HG02885 (cell line): ENCODE measurements around the gene ZNF415.
"Not testable (repeated sequence)": the region's sequence is repeated elsewhere in the genome, so short reads cannot be mapped to it uniquely, and the experiment has no call there.

ENCODE experiments used
- ATAC-seq: cut with Tn5 transposase; IDR thresholded peaks from one replicate; pipeline ENCODE4 v1.9.1; 2021; ENCODE audit warnings: mild to moderate bottlenecking; ENCODE audit not compliant: unreplicated experiment, poor library complexity

Gene ZNF415

DNA sequence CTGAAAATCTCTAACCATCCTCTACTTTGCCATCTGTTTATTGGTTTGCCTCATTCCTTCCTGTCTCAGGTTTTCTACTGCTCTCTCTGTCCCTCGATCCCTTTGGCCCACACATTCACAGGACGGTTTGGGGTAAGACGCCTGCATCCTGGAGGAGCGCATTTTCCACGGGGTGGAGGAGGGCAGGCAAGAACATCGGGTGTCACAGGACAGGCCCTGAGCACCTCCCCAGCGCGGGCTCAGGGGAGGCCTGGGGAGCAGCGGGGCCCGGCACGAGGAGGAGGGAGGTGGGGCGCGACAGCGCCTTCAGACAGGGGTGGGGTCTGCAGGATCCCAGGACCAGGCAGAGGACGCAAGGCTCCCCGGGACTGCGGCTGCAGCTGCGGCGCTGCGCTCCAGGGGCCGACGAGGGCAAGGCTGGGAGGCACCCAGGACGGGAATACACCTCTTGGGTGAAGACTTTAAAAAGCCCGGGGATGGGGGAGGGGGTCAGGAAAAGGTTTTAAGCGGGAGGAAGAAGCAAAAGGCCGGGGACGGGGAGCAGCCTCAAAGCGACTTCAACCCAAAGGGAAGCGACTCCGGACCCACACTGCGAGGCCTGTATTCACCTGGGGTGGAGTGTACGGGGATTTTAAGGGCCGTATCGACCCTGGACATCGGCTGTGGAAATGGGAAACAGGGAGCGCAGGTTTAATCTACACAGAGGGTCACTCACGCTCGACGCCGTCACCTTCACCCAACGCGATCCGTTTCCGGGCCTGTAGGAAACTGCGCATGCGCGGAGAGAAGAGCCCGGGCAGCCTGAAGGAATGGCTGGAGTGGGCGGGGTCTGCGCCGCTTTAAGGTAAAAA, at the start of gene ZNF415:
TSS of gene ZNF415 (minus strand) at position 770 of the 851 bp plus-strand sequence. CDS start 10,234 bp downstream, outside the sequence.
- ATAC-seq: no peak

DNA sequence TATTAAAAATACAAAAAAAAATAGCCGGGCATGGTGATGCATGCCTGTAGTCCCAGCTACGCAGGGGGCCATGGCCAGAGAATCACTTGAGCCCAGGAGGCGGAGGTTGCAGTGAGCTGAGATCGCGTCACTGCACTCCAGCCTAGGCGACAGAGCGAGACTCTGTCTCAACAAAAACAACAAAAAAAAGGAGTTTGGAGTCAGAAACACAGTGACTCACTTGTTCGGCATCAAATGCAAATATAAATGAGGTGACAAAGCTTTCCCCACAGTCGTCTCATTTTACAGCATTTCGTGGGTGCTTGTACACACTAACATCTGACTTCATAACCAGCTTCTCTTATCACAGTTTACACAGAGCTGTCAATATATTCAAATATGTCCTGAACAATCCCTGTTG, 49.5 kb upstream of the ZNF415 start:
- no peak for ATAC-seq

DNA sequence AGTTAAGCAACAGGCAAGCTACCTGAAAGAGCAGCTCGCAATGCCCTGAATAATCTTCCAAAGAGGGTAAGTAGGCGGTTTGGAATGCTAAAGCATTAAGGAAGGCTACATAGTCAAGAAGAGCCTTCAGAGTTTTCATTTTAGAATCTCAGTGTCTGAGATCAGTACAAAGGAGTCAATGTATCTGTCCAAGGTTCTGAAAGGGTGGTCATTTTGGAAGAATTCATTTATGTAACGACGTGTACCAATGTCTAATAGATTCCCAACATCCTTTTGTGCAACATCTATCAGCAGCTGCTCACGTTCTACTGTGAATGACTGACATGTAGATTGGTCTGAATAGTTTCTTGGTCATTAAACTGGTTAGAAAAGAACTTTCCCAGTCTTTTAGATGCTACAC, 45.3 kb upstream of the ZNF415 start:
- ATAC-seq: no peak

DNA sequence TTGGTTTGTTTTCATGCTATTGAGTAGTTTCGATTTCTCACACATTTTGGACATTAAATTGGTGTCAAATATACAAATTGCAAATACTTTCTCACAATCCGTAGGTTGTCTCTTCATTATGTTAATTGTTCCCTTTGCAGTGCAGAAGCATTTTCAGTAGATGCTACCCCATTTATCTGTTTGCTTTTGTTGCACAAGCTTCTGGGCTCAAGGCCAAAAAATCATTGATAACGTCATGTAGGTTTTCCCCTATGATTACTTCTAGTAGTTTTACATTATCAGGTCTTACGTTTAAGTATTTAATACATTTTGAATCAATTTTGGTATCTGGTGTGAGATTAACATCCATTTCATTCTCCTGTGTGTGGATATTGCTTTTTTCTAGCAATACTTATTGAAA, 40.2 kb upstream of the ZNF415 start:
- no peak for ATAC-seq

DNA sequence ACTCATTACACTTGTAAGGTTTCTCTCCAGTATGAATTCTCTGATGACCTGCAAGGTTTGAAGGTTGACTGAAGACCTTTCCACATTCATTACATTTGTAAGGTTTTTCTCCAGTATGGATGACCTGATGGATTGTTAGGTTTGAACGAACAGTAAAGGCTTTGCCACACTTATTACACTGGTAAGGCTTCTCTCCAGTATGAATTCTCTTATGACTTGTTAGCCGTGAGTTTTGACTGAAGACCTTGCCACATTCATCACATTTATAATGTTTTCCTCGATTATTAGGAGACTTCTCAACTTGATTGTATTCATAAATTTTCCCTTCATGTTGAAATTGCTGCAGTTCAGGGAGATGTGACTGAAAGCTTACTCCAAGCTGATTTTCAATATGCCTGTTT, 33.0 kb upstream of the ZNF415 start:
- ATAC-seq: no peak

DNA sequence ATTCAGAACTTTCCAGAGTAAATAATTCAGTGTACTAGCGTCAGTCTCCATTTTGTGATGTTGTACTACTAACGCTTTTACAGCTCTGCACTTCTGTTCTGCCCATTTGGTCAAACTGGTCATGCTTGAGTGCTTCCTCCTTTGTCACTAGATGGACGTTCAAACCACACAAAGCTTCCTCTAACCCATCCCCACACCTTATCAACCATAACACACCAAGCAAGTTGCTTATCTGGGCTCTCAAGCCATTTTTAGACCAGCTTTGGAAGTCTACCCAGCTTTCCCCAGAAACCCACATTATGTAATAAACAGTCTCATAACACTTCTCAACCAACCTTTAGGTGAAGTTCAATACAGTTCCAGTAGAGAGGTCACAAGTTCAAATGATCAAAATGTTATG, 28.4 kb upstream of the ZNF415 start:
- no peak for ATAC-seq

DNA sequence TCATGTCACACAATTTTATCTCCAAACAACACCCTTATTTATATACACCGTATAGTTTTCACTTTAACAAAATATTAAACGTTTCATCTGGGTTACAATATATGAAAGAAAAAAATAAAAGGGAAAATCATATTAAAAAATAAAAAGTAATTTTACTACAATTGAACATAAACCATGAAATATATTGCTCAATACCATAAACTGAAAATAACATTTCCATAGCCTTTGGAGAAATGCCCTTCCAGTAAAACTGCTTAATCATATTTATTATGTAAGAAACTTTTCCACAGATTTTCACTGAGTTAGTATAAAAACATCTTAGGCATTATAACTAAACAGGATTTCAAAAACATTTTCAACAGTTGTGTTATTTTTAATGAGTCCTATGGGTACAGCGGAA, 27.6 kb upstream of the ZNF415 start:
- no peak for ATAC-seq

DNA sequence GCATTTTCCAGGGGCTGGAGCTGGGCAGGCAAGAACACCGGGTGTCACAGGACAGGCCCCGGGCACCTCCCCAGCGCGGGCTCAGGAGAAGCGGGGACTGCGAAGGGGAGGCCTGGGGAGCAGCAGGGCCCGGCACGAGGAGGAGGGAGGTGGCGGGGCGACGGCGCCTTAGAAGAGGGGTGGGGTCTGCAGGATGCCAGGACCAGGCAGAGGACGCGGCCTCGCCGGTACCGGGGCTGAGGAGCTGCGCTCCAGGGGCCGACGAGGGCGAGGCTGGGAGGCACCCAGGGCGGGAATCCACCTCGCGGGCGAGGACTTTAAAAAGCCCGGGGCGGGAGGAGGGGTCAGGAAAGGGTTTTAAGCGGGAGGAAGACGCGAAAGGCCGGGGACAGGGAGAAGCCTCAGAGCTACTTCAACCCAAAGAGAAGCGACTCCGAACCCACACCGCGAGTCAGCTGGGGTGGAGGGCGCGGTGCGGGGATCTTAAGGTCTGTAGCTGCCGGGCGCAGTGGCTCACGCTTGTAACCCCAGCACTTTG, 25.5 kb upstream of the ZNF415 start:
- no peak for ATAC-seq

DNA sequence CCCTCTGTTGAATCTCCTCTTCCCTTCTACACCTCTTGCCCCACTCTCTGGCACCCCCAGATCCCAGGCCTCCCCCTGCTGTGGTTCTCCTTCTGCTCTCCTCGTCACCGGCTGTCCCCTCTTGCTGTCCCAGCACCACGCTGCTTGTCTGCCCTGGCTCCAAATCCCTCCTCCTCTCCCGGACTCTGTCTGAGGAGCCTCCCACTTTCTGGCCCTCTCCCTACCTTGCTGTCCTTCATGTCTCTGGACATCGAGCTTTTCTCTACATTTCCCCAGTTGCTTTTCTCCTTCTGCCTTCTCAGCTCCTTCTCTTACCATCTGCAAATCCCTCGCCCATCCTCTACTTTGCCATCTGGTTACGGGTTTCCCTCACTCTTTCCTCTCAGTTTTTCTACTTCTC, 24.9 kb upstream of the ZNF415 start:
- ATAC-seq: no peak

DNA sequence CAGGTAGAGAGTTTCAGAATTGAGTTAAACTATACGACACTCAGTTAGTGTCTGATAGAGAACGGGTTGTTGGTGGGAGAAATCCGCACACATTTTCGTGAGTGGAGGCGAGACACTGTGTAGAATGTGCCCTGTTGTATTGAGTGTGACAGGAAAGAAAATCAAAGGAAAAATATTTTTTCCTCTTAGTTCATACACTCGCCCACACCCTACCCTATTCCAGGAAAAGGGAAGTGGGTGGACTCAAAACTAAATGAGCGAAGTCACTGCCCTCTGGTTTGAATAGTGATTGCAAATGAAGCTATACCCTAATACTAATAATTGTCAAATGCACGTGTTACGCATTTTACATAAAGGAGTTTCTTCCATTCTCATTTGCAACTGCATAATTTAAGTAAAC, 24.1 kb upstream of the ZNF415 start:
- no peak for ATAC-seq

DNA sequence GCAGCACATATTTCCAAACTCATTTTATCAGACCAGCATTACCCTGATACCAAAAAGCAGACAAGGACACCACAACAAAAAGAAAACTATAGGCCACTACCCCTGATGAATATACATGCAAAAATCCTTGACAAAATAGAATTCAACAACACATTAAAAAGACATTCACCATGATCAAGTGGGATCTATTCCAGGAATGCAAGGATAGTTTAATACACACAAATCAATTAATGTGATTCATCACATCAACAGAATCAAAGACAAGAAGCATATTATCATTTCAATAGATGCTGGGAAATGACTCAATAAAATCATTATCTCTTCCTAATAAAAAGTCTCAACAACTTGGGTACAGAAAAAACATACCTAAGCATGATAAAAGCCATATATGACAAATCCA, 14.9 kb upstream of the ZNF415 start:
- ATAC-seq: no peak

DNA sequence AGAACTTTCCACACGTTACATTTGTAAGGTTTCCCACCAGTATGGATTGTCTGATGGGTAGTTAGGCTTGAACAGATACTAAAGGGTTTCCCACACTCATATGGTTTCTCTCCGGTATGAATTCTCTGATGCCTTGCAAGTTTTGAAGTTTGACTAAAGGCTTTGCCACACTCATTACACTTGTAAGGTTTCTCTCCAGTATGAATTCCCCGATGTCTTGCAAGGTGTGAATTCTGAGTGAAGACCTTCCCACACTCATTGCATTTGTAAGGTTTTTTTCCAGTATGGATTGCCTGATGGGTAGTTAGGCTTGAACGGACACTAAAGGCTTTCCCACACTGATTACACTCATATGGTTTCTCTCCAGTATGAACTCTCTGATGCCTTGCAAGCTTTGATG, 7.6 kb upstream of the ZNF415 start:
- no peak for ATAC-seq

DNA sequence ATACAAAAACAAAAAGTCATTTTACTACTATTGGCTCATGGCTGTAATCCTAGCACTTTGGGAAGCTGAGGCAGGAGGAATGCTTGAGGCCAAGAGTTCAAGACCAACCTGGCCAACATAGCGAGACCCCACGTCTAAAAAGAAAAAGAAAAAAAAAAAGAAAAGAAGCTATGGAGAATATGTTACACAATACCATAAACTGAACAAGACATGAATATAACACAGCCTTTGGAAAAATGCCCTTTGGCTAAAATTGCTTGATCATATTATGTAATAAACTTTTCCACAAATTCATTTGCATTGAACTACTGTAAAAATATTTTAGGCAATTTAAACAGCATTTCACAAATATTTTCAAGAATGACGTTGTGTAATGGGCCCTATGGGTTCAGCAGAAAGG, 3.7 kb upstream of the ZNF415 start:
- ATAC-seq: no peak

DNA sequence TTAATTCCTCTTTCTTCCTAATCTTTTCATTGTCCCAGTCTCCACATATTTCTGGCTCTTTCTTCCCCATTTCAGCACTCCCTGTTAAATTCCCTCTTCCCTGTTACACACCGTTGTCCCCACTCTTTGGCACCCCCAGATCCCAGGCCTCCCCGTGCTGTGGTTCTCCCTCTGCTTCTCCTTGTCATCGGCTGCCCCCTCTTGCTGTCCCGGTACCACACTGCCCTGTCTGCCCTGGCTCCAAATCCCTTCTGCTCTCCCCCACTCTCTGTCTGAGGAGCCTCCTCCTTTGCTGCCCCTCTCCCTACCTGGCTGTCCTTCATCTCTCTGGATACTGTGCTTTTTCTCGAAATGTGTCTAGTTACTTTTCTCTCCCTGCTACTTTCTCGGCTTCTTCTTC, 983 bp downstream of the ZNF415 start:
- ATAC-seq: no peak

DNA sequence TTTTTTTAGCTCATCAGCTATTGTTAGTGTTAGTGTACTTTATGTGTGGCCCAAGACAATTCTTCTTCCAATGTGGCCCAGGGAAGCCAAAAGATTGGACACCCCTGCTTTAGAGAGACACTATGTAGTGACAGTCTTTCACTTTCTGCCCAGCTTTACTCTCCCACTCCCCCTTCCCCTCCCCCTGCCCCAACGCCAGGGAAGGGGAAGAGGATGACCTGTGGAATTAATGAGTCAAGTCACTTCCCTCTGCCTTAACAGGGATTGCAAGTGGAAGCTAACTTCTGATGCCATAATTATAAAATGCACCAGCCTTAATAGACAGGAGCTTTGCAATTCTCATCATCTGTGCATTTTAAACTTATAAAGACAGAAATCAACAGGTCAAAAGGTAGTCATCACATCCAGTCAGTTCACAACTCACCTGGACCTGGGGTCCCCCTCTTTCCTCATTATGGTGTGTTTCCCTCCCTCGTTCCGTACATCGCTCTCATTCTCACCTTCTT, 1.6 kb downstream of the ZNF415 start:
- ATAC-seq: no peak

DNA sequence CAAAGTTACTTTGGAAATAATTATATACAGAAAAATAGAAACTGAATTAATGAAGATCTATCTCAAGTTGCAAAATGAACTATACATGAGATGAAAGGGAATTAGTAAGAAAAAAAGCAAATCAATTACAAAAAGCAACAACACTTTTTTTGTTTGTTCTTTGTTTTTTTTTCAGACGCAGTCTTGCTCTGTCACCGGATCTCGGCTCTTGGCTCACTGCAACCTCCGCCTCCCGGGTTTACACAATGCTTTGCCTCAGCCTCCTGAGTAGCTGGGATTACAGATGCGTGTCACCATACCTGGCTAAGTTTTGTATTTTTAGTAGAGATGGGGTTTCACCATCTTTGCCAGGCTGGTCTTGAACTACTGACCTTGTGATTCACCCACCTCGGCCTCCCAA, 2.2 kb downstream of the ZNF415 start:
- ATAC-seq: no peak

DNA sequence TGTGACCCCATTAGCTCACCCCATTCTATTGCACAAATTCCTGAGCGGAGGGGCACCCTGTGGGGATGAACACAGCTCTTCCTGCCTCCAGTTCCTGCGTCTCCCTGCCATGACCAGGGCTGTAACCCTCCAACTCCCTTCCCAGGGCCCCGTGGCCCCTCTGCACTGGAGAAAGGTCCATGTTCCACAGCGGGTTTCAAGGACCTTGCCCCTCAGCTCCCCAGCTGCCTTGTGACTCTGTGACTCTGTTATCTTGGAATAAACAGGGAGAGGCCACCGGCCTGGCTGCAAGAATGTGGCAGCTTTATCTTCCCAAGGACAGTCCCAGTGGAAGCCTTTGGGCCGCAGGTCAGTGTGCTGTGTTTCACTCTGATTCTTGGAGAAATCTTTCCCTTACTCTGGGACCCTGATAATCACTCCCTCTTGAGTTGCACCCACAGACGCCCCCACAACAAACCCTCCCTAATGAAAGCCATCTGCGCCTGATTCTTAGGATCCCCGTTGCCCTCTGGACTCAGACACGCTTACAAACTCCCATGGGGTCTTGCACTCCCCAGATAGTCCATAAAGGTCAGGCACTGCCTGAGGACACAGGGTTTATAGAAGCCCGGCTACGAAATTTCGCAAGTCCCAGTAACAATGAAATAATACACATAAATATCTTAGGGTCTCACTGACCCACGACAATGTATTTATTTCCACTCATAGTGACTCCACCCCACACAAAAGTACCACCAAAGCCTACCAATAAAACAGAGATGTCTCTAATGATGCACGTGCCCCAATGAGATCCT, 5.8 kb downstream of the ZNF415 start:
- ATAC-seq: not testable (repeated sequence)

DNA sequence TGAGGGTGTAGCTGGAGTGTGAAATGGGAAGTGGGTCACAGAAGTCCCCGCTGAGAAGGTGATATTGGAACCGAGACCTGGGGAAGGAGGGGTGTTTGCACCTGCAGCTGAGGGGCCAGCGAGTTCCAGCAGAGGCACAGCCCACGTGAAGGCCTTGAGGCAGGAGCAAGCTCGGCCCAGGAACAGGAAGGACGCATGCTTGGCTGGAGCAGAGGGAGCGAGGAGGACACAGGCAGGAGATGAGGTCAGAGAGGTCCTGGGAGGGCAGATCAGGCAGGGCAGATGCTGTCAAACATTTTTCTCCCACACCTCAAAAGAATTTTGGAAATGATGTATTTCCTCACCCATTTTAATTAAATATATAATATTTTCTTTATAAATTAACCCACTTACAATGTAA, 9.3 kb downstream of the ZNF415 start:
- no peak for ATAC-seq

DNA sequence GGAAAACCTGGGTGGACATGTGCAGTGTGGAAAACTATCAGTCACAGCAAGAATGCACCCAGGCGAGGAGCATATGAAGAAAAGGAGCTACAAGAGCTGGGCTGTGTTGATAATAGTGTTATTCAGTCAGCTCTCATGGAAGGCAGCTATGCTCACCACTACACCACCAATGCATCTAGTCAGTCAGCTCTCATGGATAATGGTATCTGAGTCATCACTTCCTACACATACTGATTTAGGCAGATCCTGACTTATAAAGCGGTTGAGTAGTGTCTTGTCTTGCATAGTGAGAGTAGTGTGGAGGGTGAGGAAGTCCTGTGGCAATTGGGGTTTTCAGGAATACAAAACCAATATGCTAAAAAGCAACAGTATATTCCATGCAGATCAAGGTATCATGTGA, 20.4 kb downstream of the ZNF415 start:
- no peak for ATAC-seq

DNA sequence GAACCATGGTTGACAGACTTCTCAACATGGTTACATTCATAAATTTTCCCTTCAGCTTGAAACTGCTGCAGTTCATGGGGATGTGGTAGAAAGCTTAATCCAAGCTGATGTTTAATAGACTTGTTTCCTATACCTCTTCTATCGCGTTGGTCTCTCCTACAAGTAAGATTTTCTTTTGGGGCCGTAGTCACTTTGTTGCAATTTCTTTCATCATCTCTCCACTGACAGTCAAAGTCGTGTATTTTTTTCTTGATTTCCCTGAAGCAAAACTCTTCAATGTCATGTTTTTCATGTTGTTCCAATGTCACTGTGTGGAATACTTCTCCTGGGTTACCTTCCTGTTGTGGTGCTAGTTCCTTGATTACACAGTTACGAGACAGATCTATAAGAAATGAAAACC, 23.2 kb downstream of the ZNF415 start:
- ATAC-seq: no peak
